Fibroblast of lung (primary cell): ENCODE measurements around the gene DNAJC13. TPM values are rescaled to one million over a fixed set of nuclear protein-coding genes. Genes with fewer than 3 reads are reported as not detected.
"Not testable (repeated sequence)": the region's sequence is repeated elsewhere in the genome, so short reads cannot be mapped to it uniquely, and the experiment has no call there.

Experiments used
- DNase-seq, 2 donors: peaks; one replicate each; pipeline versions ENCODE4 v3.0.0 to v3.0.0-alpha.2; 2010; ENCODE audit warnings: low read depth in 2 of 2
- H2AFZ ChIP-seq: 2 replicates; pipeline ENCODE4 v1.5.1; 2012; ENCODE audit warnings: low read length, control low read depth, inconsistent platforms
- H3K27ac ChIP-seq: 2 replicates; pipeline ENCODE4 v1.5.1; 2011; ENCODE audit warnings: low read length, control low read depth; ENCODE audit not compliant: insufficient read depth
- H3K27me3 ChIP-seq: 2 replicates; pipeline ENCODE4 v1.5.1; 2011; ENCODE audit warnings: mild to moderate bottlenecking, low read length; ENCODE audit not compliant: control insufficient read depth, insufficient read depth
- H3K36me3 ChIP-seq: 2 replicates; pipeline ENCODE4 v1.5.1; 2011; ENCODE audit warnings: low read length; ENCODE audit not compliant: control insufficient read depth, insufficient read depth
- H3K4me1 ChIP-seq: 2 replicates; pipeline ENCODE4 v1.5.1; 2011; ENCODE audit warnings: low read length; ENCODE audit not compliant: control insufficient read depth, insufficient read depth; ENCODE audit errors: extremely low read depth
- H3K4me2 ChIP-seq: 2 replicates; pipeline ENCODE4 v1.5.1; 2011; ENCODE audit warnings: low read length, control low read depth; ENCODE audit not compliant: insufficient read depth; ENCODE audit errors: extremely low read depth
- H3K4me3 ChIP-seq, 4 experiments: fragments of 200-600 bp in 1 of 4; sonication (generic) in 1 of 4; replicated peaks in 1 of 4; 2 replicates each; pipeline ENCODE4 v1.5.1; 2011 to 2016; ENCODE audit warnings: low read length in 4 of 4, low read depth in 3 of 4, mild to moderate bottlenecking in 3 of 4, control low read depth in 2 of 4, inconsistent platforms in 1 of 4, mixed read lengths in 1 of 4; ENCODE audit not compliant: insufficient read depth in 1 of 4; ENCODE audit errors: control extremely low read depth in 1 of 4
- H3K79me2 ChIP-seq: 2 replicates; pipeline ENCODE4 v1.5.1; 2012; ENCODE audit warnings: mild to moderate bottlenecking, low read length, inconsistent platforms; ENCODE audit not compliant: control insufficient read depth, insufficient read depth
- H3K9ac ChIP-seq: 2 replicates; pipeline ENCODE4 v1.5.1; 2011; ENCODE audit warnings: mild to moderate bottlenecking, low read length, control low read depth; ENCODE audit not compliant: insufficient read depth
- H3K9me3 ChIP-seq: 2 replicates; pipeline ENCODE4 v1.5.1; 2012; ENCODE audit warnings: low read depth, low read length; ENCODE audit not compliant: control insufficient read depth, insufficient read depth
- H4K20me1 ChIP-seq: 2 replicates; pipeline ENCODE4 v1.5.1; 2011; ENCODE audit warnings: low read length; ENCODE audit not compliant: control insufficient read depth, insufficient read depth; ENCODE audit errors: extremely low read depth
- CTCF ChIP-seq, 2 donors: IDR thresholded peaks in 1 of 2; conservative IDR thresholded peaks in 1 of 2; 1 replicate in 1 of 2; 2 replicates in 1 of 2; pipeline ENCODE4 v1.5.1; 2011 to 2012; ENCODE audit warnings: low read length in 2 of 2, control low read depth in 1 of 2, inconsistent platforms in 1 of 2, low read depth in 1 of 2, mild to moderate bottlenecking in 1 of 2
- EZH2 ChIP-seq: IDR thresholded peaks from 2 replicates; pipeline ENCODE4 v1.5.1; 2012; ENCODE audit warnings: low read length, control low read depth, mild to moderate bottlenecking; ENCODE audit errors: missing control alignments
- polyA plus RNA-seq, 2 donors: library from polyadenylated mRNA; depleted of rRNA in 1 of 2; stranded (reverse) in 1 of 2; unstranded in 1 of 2; fragments of >200 nt; gene quantifications; 2 replicates each; pipeline ENCODE4 v1.2.1, GENCODE V29; 2011 to 2012; ENCODE audit warnings: missing spikeins in 1 of 2
- total RNA-seq: library from RNA; depleted of rRNA; stranded (reverse); fragments of >200 nt; gene quantifications from 2 replicates; pipeline ENCODE4 v1.2.1, GENCODE V29; 2014

DNAJC13 gene
- total and polyA plus RNA-seq, 2 donors (not counting 1 experiment from before 2014, with no cell fraction given) = 56.3 to 89.0 TPM

GRCh38 chr3:132386259-132386658, 31.0 kb upstream of the DNAJC13 start:
- TF ChIP-seq EZH2 = no peak

GRCh38 chr3:132392675-132393074, 24.6 kb upstream of the DNAJC13 start:
- not testable (repeated sequence) for H3K9ac ChIP-seq, H3K27ac ChIP-seq, H3K9me3 ChIP-seq, H3K27me3 ChIP-seq, H2AFZ ChIP-seq, DNase-seq, H3K4me3 ChIP-seq, H4K20me1 ChIP-seq, H3K4me1 ChIP-seq, H3K36me3 ChIP-seq, H3K4me2 ChIP-seq, H3K79me2 ChIP-seq

More at GRCh38 chr3:132386259-132386658, 31.0 kb upstream of the DNAJC13 start:
- Histone ChIP-seq H3K9ac (no peak overlapping the region), H2AFZ (no peak overlapping the region), H3K4me3 (no peak overlapping the region), H3K4me1 (no peaks in the 10 kb centered on the region), H3K4me2 (no peak overlapping the region), H3K36me3 (no peaks in the 10 kb centered on the region), H3K27me3 (peaks cover 3% of the 10 kb centered on the region), H3K27ac (no peak overlapping the region), H3K79me2 (no peaks in the 10 kb centered on the region), H4K20me1 (no peaks in the 10 kb centered on the region), H3K9me3 (no peaks in the 10 kb centered on the region)
- peak in 1 of 2 donors; percentile 43 for DNase-seq

GRCh38 chr3:132394320-132394719, 23.0 kb upstream of the DNAJC13 start:
- TF ChIP-seq EZH2 (no peak), CTCF (conservative IDR thresholded peaks at IDR 0.05 in 1 of 2, IDR thresholded peaks at IDR 0.05 in 1 of 2; ENCODE audit: low read depth in 1 of 2, low read length in 2 of 2) (no peak)
- Histone ChIP-seq H3K4me2 (no peak overlapping the region), H3K79me2 (no peaks in the 10 kb centered on the region), H3K36me3 (no peaks in the 10 kb centered on the region), H3K9ac (no peak overlapping the region), H3K4me1 (no peaks in the 10 kb centered on the region), H2AFZ (no peak overlapping the region), H3K27ac (no peak overlapping the region), H4K20me1 (no peaks in the 10 kb centered on the region), H3K27me3 (no peaks in the 10 kb centered on the region), H3K4me3 (no peak overlapping the region), H3K9me3 (no peaks in the 10 kb centered on the region)
- peak; percentile 63 to 74 for DNase-seq

- DNase-seq = no peak
- TF ChIP-seq CTCF (conservative IDR thresholded peaks at IDR 0.05 in 1 of 2, IDR thresholded peaks at IDR 0.05 in 1 of 2; ENCODE audit: low read depth in 1 of 2, low read length in 2 of 2) (no peak), EZH2 (no peak)
- Histone ChIP-seq H3K79me2 (no peaks in the 10 kb centered on the region), H3K27ac (no peak overlapping the region), H3K36me3 (no peaks in the 10 kb centered on the region), H4K20me1 (no peaks in the 10 kb centered on the region), H2AFZ (no peak overlapping the region), H3K9me3 (no peaks in the 10 kb centered on the region), H3K4me3 (no peak overlapping the region), H3K27me3 (no peaks in the 10 kb centered on the region), H3K9ac (no peak overlapping the region), H3K4me2 (no peak overlapping the region), H3K4me1 (no peaks in the 10 kb centered on the region)
Observed at GRCh38 chr3:132395126-132395525, 22.2 kb upstream of the DNAJC13 start.
